Stimulated activated naive CD8-positive, alpha-beta T cell treated with anti-CD3 and anti-CD28 coated beads, Interleukin-15, Interleukin-2, amounts not matched to agents 100 U/mL and 50 U/mL, for 24 hours (primary cell): ENCODE measurements around the gene COG8.
"Not testable (repeated sequence)": the region's sequence is repeated elsewhere in the genome, so short reads cannot be mapped to it uniquely, and the experiment has no call there.

Experiments used
- ATAC-seq: fragments of 150-1000 bp; cut with Tn5 transposase; one replicate; pipeline ENCODE4 v1.10.0; 2021
- DNase-seq: peaks from one replicate; pipeline ENCODE4 v3.0.0; 2021

The COG8 gene, protein sequence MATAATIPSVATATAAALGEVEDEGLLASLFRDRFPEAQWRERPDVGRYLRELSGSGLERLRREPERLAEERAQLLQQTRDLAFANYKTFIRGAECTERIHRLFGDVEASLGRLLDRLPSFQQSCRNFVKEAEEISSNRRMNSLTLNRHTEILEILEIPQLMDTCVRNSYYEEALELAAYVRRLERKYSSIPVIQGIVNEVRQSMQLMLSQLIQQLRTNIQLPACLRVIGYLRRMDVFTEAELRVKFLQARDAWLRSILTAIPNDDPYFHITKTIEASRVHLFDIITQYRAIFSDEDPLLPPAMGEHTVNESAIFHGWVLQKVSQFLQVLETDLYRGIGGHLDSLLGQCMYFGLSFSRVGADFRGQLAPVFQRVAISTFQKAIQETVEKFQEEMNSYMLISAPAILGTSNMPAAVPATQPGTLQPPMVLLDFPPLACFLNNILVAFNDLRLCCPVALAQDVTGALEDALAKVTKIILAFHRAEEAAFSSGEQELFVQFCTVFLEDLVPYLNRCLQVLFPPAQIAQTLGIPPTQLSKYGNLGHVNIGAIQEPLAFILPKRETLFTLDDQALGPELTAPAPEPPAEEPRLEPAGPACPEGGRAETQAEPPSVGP

GRCh38 chr16:69339289-69340094, at the start of gene COG8, which contains the start of gene NIP7:
TSS of gene COG8 (minus strand) at chr16:69339564. CDS start at chr16:69339552, 12 bp downstream.
TSS of gene NIP7 (plus strand) at chr16:69339772. CDS start at chr16:69339830, 58 bp downstream.
- DNase-seq = peak; percentile 94
- ATAC-seq = peak; percentile 95

- ATAC-seq (no peak), DNase-seq (no peak)
Measured at GRCh38 chr16:69386596-69386995, 47.2 kb upstream of the COG8 start.

DNA sequence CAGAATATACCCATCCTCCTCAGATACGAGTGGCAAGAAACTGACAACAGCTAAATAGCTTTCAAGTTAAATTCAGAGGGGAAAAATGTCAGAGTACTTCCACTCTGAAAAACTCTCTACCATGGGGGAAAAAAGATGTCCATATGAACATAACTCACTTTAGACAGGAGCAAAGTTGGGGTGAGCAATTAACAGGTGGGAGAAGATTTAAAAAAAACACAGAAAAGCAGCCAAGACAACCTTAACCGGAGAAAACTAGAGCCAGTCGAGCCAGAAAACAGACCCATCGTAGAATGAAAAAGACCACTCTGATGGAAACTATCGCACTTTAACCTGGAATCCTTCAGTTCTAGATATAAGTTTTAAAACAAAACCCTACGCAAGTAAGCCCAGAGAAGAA, 45.6 kb upstream of the COG8 start:
- DNase-seq (no peak), ATAC-seq (no peak)

DNA sequence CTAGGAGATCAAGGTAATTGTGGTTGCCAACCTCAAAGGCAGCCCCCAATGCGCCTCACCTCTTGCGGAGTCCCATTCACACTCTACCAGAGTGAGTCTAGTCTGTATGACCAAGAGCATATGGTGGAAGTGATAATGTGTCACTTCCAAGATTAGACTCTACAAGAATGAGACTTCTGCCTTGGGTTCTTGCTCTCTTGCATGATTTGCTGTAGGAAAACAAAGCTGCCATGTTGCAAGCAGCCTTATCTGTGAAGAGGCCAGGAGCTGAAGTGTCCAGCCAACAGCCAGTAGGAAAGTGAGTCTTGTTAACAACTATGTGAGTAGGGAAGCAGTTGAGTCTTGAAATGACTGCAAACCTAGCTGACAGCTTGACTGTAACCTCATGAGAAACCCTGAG, 43.1 kb upstream of the COG8 start:
- ATAC-seq = no peak
- no peak for DNase-seq

DNA sequence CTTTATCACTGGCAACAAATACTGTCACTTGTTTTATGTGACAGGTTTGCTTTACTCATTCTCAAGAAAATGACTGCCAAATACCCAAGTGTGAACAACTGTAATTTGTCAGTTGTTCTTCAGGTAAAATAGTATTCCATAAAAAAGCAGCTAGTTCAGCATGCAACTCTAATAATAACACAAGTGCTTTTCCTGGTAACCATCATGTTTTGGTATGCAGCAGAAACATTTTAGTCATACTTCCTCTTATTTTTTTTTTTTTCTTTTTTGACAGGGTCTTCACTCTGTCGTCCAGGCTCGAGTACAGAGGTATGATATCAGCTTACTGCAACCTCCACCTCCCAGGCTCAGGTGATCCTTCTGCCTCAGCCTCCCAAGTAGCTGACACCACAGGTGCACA, 41.9 kb upstream of the COG8 start:
- DNase-seq = no peak

DNA sequence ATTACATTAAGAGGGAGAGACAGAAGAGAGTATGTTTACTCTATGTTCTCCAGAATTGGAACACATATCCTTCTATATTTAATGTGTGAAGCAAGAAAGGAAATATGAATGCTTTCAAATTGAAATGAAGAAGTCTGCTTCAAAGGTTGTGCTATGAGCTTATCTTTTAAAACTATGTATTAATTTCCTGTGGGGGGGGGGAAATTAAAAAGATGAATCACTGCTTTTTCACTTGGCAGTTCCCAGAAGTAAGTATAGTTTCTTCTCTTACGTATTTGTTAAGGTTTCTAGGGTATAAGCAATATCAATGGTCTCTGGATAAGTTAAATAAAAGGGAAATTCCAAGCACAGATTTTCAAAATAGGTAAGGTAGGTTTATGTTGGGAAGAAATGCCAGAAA, 39.4 kb upstream of the COG8 start:
- DNase-seq (no peak), ATAC-seq (no peak)

More for the DNA sequence above, 41.9 kb upstream of the COG8 start:
- no peak for ATAC-seq

- ATAC-seq = no peak
- DNase-seq = no peak
Measured at GRCh38 chr16:69378036-69378435, 38.7 kb upstream of the COG8 start.

DNA sequence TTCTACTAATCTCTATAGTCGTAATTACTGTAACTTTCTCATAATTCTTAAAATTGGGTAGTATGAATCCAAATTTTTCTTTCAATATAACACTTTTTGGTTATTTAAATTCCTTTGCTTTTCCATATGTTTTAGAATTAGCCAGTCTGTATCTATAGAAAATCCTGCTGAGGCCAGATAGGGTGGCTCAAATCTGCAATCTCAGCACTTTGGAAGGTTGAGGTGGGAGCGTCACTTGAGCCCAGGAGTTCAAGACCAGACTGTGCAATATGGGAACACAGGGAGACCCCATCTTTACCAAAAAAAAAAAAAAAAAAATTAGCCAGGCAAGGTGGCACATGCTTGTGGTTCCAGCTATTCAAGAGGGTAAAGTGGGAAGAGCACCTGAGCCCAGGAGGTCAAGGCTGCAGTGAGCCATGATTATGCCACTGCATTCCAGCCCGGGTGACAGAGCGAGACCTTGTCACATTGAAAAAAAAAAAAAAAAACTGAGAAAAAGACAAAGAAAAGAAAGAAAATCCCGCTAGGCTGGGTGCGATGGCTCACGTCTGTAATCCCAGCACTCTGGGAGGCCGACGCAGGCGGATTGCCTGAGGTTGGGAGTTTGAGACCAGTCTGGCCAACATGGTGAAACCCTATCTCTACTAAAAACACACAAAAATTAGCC, 37.2 kb upstream of the COG8 start:
- ATAC-seq (no peak), DNase-seq (no peak)

DNA sequence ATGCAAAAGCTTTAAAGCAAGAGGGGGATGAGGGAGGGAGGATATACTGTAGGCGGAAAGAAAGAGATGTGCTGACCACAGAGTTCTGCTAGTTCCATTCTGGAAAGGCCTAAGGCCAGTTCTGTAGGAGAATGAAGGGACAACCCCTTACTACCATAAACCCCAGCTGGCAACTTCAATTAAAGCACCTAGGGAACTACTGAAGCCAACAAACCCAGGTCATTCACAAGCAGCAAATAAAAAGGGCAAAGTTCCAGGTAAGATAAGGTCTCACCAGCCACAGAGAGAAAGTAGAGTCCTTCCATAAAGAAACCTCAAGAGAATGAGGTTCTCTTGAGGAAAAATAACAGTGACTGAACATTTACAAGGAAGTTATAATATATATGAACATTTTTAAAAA, 33.7 kb upstream of the COG8 start:
- ATAC-seq = no peak

GRCh38 chr16:69371564-69371963, 32.2 kb upstream of the COG8 start:
- DNase-seq = no peak
- no peak for ATAC-seq

More for the DNA sequence above, 33.7 kb upstream of the COG8 start:
- DNase-seq = no peak

GRCh38 chr16:69368866-69369265, 29.5 kb upstream of the COG8 start:
- DNase-seq = no peak
- ATAC-seq = no peak

DNA sequence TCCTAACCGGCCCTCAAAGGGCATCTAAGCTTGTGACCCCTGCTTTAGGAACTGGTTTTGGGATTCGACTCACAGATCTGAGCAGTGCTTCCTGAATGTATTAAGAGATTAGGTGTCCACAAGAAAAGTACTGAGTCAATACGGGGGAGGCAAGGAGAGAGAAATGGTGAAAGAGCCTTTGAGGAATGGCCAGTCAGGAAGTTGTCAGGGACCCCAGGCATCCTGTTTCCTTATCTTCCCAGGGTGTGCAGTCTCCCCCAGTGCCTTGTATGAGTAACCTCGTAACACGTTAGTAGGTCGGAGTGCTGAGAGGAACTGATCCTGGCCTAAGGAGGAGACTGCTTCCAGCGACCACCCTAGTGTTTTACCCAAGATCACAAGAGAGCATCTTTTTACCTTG, 28.6 kb upstream of the COG8 start:
- DNase-seq (no peak), ATAC-seq (no peak)

DNA sequence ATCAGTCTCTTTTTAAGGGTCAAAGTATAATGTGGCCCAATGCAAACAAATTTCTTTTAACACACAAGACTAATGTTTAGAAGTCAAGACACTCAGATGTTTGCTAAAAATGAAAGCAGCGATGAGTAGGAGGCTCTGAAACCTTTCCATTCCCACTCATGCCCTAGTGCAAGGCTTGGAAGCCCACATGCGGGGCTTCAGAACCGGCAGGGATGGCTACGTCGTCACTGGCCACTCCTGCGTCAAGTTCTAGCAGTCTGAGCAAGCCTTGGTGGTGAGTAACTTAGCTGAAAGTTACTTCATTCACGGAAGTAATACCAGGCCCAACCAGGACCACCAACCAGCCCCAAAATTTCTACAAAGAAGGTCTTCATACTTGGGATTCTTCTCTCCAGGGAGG, 27.1 kb upstream of the COG8 start:
- no peak for ATAC-seq
- DNase-seq = no peak

GRCh38 chr16:69365901-69366300, 26.5 kb upstream of the COG8 start:
- ATAC-seq (no peak), DNase-seq (no peak)

DNA sequence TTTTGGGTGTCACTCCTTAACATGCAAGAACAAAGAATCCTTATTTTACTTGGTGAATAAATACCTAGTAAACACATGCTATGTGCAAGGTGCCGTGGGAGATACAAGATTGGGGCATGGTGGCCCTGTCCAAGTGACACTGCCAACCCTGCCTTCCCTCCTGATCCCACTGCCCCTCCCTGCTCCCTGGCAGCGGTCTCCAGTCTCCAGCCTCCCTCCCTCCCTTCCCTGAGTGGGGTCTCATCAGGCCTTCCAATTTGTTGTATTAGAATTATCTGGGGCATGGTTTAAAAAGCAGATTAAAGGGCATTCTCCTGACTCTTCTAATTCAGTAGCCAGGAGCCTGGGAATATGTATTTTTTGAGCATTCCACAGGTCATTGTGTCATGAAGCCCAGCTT, 24.7 kb upstream of the COG8 start:
- DNase-seq (no peak), ATAC-seq (no peak)

DNA sequence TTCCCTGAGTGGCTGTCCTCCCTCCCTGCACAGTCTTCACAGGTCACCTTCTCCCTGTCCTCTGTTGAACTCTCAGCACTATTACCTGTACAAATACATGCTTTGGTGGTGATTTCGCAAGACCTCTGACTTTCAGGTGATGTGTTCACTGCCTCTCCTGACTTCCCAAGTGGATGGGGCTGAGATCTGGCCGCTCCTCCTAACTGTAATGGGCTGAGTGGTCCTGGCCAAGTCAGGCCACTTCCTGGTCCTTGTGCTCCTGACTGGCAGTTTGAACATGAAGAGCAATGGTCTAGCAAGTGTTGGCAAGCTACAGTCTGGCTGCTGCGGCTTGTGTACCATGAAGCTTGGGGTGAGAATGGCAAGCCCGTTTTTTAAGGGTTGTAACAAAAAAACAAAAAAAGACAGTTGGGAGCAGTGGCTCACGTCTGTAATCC, 23.9 kb upstream of the COG8 start:
- no peak for DNase-seq
- ATAC-seq = no peak

- ATAC-seq, DNase-seq: not testable (repeated sequence)
Measured at GRCh38 chr16:69360070-69360469, 20.7 kb upstream of the COG8 start.

GRCh38 chr16:69351309-69352027, 12.1 kb upstream of the COG8 start, which contains the start of gene TMED6:
TSS of gene TMED6 (minus strand) at chr16:69351786. CDS start at chr16:69351753, 33 bp downstream.
- ATAC-seq = no peak
- DNase-seq = no peak

GRCh38 chr16:69350536-69351133, 11.3 kb upstream of the COG8 start:
- DNase-seq (no peak), ATAC-seq (no peak)

- DNase-seq (no peak), ATAC-seq (no peak)
Measured at GRCh38 chr16:69349536-69349935, 10.2 kb upstream of the COG8 start.

GRCh38 chr16:69348222-69348621, 8.9 kb upstream of the COG8 start:
- no peak for ATAC-seq
- DNase-seq = no peak
